PC-9 (cell line): ENCODE data around the gene TMEM165.

ENCODE experiments used
- EZH2 ChIP-seq: fragments of 200-600 bp; sonication (generic); IDR thresholded peaks from 2 replicates; pipeline ENCODE4 v1.8.0; 2017; ENCODE audit warnings: antibody characterized with exemption, low read depth
- TF ChIP-seq, protein P1 (sequence below): fragments of 200-600 bp; sonication (generic); conservative IDR thresholded peaks from 2 replicates; pipeline ENCODE4 v1.6.1; 2017; ENCODE audit warnings: mixed run types, antibody characterized with exemption, mild to moderate bottlenecking, moderate library complexity

- no peak for TF ChIP-seq EZH2
- TF ChIP-seq, protein P1, sequence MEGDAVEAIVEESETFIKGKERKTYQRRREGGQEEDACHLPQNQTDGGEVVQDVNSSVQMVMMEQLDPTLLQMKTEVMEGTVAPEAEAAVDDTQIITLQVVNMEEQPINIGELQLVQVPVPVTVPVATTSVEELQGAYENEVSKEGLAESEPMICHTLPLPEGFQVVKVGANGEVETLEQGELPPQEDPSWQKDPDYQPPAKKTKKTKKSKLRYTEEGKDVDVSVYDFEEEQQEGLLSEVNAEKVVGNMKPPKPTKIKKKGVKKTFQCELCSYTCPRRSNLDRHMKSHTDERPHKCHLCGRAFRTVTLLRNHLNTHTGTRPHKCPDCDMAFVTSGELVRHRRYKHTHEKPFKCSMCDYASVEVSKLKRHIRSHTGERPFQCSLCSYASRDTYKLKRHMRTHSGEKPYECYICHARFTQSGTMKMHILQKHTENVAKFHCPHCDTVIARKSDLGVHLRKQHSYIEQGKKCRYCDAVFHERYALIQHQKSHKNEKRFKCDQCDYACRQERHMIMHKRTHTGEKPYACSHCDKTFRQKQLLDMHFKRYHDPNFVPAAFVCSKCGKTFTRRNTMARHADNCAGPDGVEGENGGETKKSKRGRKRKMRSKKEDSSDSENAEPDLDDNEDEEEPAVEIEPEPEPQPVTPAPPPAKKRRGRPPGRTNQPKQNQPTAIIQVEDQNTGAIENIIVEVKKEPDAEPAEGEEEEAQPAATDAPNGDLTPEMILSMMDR: no peak
These were observed 15.2 kb upstream of the TMEM165 start for GRCh38 chr4:55380576-55380975.
